Thyroid gland (tissue), 4 donors: ENCODE measurements around the gene ADTRP.

Source experiments
- CTCF ChIP-seq, 6 experiments: fragments of 200-600 bp in 3 of 6; fragments of 450-650 bp in 3 of 6; sonication (generic) in 3 of 6; IDR thresholded peaks; one replicate each; pipeline ENCODE4 v1.5.1; 2016 to 2019; ENCODE audit warnings: antibody characterized with exemption in 6 of 6, mild to moderate bottlenecking in 2 of 6, inconsistent platforms in 1 of 6, moderate library complexity in 1 of 6
- POLR2A ChIP-seq, 2 donors: fragments of 450-650 bp; IDR thresholded peaks; one replicate each; pipeline ENCODE4 v1.6.1; 2017; ENCODE audit warnings: antibody characterized with exemption in 2 of 2, mild to moderate bottlenecking in 2 of 2, moderate library complexity in 1 of 2

GRCh38 chr6:11766589-11767450 lies 11.8 kb downstream of the ADTRP start:
- TF ChIP-seq CTCF (IDR thresholded peaks at IDR 0.05): no peak
- no peak for TF ChIP-seq POLR2A (IDR thresholded peaks at IDR 0.05)
